ENCODE data around the gene ZFAND3. TPM values are rescaled to one million over a fixed set of nuclear protein-coding genes. Genes with fewer than 3 reads are reported as not detected.

ZFAND3 gene
- total and polyA plus RNA-seq, 2 experiments from 2014 or later = 16.9 to 28.2 TPM

GRCh38 chr6:37965964-37966676 is 146.6 kb downstream of the ZFAND3 start (continued):
- no peak for TF ChIP-seq REST (IDR thresholded peaks at IDR 0.05; ENCODE audit: unreplicated experiment)

GRCh38 chr6:37966801-37967200 is 147.3 kb downstream of the ZFAND3 start:
- no peak overlapping the region for H3K27ac Mint-ChIP-seq
- Histone ChIP-seq H3K27ac (ENCODE audit: low read depth) (no peak overlapping the region), H3K4me1 (ENCODE audit: insufficient read depth) (no peaks in the 10 kb centered on the region; the same call in none of the 2 replicates), H3K4me2 (no peak overlapping the region), H3K36me3 (ENCODE audit: insufficient read depth) (no peaks in the 10 kb centered on the region), H3K9me2 (ENCODE audit: insufficient read depth) (no peaks in the 10 kb centered on the region), H2AFZ (no peak overlapping the region), H3K27me3 (ENCODE audit: insufficient read depth) (no peaks in the 10 kb centered on the region), H4K20me1 (replicated peaks; ENCODE audit: insufficient read depth) (no peaks in the 10 kb centered on the region), H3K4me3 (no peak overlapping the region), H3F3A (replicated peaks; ENCODE audit: low read depth) (no peaks in the 10 kb centered on the region), H3K79me2 (replicated peaks; ENCODE audit: insufficient read depth) (peaks cover 32% of the 10 kb centered on the region)
- DNase-seq (ENCODE audit: low spot score) = no peak
- peaks cover 8% of the 10 kb centered on the region for H3K4me1 Mint-ChIP-seq
- H3K36me3 Mint-ChIP-seq (ENCODE audit: low read depth) = peaks cover 29% of the 10 kb centered on the region
- no peak for ATAC-seq
- H3K27me3 Mint-ChIP-seq (ENCODE audit: insufficient read depth, low read depth, poor library complexity) = peaks cover 2% of the 10 kb centered on the region
- no peak overlapping the region for H3K4me3 Mint-ChIP-seq
- TF ChIP-seq CREB1 (CRISPR knock-in tag; IDR thresholded peaks at IDR 0.05; ENCODE audit: low read depth) (no peak), ZNF114 (CRISPR knock-in tag; IDR thresholded peaks at IDR 0.05) (no peak), NANOG (IDR thresholded peaks at IDR 0.05; ENCODE audit: borderline replicate concordance) (no peak)
- peaks cover 10% of the 10 kb centered on the region for H3K9me3 Mint-ChIP-seq

GRCh38 chr6:37967651-37968050 is 148.1 kb downstream of the ZFAND3 start:
- Histone ChIP-seq H3K27me3 (ENCODE audit: insufficient read depth) (no peaks in the 10 kb centered on the region), H2AFZ (no peak overlapping the region), H3K9me2 (ENCODE audit: insufficient read depth) (no peaks in the 10 kb centered on the region), H3K36me3 (ENCODE audit: insufficient read depth) (no peaks in the 10 kb centered on the region), H3K4me2 (no peak overlapping the region), H3K79me2 (replicated peaks; ENCODE audit: insufficient read depth) (peaks cover 39% of the 10 kb centered on the region), H3K4me3 (no peak overlapping the region), H4K20me1 (replicated peaks; ENCODE audit: insufficient read depth) (no peaks in the 10 kb centered on the region), H3K4me1 (ENCODE audit: insufficient read depth) (no peaks in the 10 kb centered on the region; the same call in none of the 2 replicates), H3K27ac (ENCODE audit: low read depth) (no peak overlapping the region), H3F3A (replicated peaks; ENCODE audit: low read depth) (no peaks in the 10 kb centered on the region)
- TF ChIP-seq EZH2 (IDR thresholded peaks at IDR 0.05; ENCODE audit: low read depth, unreplicated experiment) (no peak), ZNF331 (CRISPR knock-in tag; IDR thresholded peaks at IDR 0.05; ENCODE audit: low read depth) (no peak), ZNF462 (CRISPR knock-in tag; IDR thresholded peaks at IDR 0.05) (no peak)
- Mint-ChIP-seq H3K9me3 (peaks cover 5% of the 10 kb centered on the region; the same call in 2 of the 3 replicates), H3K27ac (no peak overlapping the region), H3K27me3 (ENCODE audit: insufficient read depth, low read depth, poor library complexity) (peaks cover 2% of the 10 kb centered on the region), H3K36me3 (ENCODE audit: low read depth) (peaks cover 21% of the 10 kb centered on the region), H3K4me3 (no peak overlapping the region), H3K4me1 (peaks cover 8% of the 10 kb centered on the region; the same call in 2 of the 3 replicates)
- ATAC-seq (no peak), DNase-seq (ENCODE audit: low spot score) (no peak)

All from GM23338 (cell line).